ENCODE results near the gene C2orf81.
"Not testable (repeated sequence)": the region's sequence is repeated elsewhere in the genome, so short reads cannot be mapped to it uniquely, and the experiment has no call there.

C2orf81 gene

GRCh38 chr2:74421221-74421870, at the start of gene C2orf81, which contains the start of gene WDR54:
C2orf81 (minus strand) TSS chr2:74421619; CDS start chr2:74421560, 59 bp downstream.
WDR54 (plus strand) TSS chr2:74421730; CDS start chr2:74422154, 424 bp downstream.
- DNase-seq (ENCODE audit: low read depth in 2 of 2): peak; percentile 82 to 95

DNA sequence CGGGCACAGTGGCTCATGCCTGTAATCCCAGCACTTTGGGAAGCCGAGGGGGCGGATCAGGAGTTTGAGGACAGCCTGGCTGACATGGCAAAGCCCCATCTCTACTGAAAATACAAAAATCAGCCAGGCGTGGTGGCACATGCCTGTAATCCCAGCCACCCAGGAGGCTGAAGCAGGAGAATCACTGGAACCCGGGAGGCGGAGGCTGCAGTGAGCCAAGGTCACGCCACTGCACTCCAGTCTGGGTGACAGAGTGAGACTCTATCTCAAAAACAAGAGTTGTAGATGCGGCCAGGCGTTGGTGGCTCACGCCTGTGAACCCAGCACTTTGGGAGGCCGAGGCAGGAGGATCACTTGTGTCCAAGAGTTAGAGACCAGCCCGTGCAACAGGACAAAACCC, 49.3 kb upstream of the C2orf81 start:
- DNase-seq (ENCODE audit: low read depth in 2 of 2): not testable (repeated sequence)

DNA sequence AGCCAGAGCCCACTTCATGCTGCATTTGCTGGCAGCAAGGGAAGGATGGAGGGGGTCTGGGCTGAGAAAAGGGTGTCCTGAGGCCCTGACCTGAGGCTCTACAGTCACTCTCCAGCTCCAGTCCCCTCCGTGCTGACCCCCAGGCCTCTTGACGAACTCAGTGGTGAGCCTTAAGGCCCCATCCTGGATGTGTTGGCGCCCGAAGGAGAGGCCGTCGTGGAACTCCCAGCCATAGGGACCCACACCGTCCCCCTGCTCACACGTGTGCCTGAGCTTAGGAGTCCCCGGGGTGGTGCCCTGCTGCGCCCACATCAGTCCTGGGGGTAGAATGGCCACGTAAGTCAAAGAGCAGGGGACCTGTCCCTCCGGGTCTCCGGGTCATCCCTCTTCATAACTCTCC, 43.0 kb upstream of the C2orf81 start:
- DNase-seq (ENCODE audit: low read depth in 2 of 2): no peak

DNA sequence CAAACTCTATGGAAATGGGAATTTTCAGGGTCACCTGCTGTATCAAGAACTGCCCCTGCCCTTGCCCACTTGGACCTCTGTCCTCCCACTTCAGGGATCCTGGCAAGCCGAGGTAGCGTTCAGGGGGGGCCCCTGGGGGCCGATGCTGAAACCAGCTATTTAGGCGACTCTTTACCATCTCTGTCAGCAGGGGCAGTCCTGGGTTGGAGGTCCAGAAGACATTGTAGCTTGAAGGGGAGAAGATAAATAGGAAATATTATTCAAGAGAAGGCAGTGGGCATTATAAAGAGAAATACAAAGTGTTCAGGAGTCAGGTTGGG, 41.3 kb upstream of the C2orf81 start:
- no peak for DNase-seq (ENCODE audit: low read depth in 2 of 2)

GRCh38 chr2:74462054-74462785, 40.8 kb upstream of the C2orf81 start:
- DNase-seq (ENCODE audit: low read depth in 2 of 2): no peak

GRCh38 chr2:74461187-74462053, 40.0 kb upstream of the C2orf81 start:
- no peak for DNase-seq (ENCODE audit: low read depth in 2 of 2)

DNA sequence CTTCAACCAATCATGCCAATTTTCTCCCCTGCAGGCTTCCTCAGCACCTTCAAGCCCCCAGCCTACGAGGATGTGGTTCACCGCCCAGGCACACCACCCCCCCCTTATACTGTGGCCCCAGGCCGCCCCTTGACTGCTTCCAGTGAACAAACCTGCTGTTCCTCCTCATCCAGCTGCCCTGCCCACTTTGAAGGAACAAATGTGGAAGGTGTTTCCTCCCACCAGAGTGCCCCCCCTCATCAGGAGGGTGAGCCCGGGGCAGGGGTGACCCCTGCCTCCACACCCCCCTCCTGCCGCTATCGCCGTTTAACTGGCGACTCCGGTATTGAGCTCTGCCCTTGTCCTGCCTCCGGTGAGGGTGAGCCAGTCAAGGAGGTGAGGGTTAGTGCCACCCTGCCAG, 38.8 kb upstream of the C2orf81 start:
- not testable (repeated sequence) for DNase-seq (ENCODE audit: low read depth in 2 of 2)

GRCh38 chr2:74459503-74460118, 38.2 kb upstream of the C2orf81 start:
- not testable (repeated sequence) for DNase-seq (ENCODE audit: low read depth in 2 of 2)

DNA sequence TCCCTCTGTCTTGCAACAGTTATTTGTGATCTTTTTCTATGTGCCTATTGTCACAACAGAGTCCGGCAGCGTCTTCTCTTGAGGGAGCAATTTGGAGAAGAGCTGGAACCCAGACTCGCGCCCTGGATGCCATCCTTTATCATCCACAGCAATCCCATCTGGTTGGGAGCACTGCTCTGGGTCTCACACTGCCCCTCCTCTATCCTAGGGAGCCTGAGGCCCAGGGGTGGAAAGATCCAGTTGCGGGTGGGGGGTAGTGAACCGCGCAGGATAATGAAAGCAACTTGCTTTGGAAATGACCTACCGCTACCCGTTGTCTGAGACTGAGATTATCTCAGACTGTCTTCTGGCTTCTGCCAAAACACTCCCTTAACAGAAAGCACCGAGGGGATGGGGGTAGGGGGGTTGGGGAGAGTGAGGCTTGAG, 37.5 kb upstream of the C2orf81 start:
- no peak for DNase-seq (ENCODE audit: low read depth in 2 of 2)

DNA sequence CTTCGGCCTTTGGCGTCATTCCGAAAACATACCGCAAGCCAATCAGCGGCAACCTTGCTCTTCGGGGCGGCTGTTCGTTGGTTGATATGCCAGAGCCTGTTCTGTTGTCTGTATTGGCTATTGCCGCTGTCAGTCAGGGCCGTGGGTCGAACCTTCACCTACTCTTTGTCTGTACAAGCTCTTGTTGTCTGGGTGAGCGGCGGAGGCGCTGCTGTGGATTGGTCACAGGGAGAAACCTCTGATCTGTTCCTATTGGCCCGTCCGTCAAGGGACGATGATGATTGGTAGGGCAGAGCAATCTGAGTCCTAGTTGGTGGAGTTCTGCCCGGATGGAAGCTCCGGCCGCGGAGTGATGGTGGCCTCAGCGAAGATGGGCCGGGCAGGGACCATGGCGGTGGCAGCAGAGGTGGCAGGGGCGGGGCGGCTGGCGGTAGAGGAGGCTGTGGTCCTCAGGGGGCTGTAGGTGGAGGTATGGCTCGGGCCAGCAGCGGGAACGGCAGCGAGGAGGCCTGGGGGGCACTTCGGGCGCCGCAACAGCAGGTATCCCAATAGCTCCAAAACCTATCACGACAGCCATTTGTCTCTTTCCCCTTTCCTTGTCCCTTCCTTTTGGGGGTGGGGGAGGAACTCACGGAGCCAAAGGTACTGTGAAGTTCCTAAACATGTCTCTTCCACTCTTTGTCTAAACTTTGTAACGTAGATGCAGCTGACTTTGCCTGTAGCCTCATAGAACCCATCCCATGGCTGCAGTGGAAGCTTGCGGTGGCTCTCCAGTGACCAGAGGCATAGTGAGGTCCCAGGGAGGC, 36.9 kb upstream of the C2orf81 start, which contains the start of gene WBP1:
Gene WBP1, plus strand, starts transcription at position 307 of the 806 bp plus-strand sequence. Its CDS starts 165 bp downstream, at position 472.
- DNase-seq (ENCODE audit: low read depth in 2 of 2): peak; percentile 98 to 100

- peak; percentile 73 to 87 for DNase-seq (ENCODE audit: low read depth in 2 of 2)
Observed at GRCh38 chr2:74457549-74458131, 36.2 kb upstream of the C2orf81 start.

DNA sequence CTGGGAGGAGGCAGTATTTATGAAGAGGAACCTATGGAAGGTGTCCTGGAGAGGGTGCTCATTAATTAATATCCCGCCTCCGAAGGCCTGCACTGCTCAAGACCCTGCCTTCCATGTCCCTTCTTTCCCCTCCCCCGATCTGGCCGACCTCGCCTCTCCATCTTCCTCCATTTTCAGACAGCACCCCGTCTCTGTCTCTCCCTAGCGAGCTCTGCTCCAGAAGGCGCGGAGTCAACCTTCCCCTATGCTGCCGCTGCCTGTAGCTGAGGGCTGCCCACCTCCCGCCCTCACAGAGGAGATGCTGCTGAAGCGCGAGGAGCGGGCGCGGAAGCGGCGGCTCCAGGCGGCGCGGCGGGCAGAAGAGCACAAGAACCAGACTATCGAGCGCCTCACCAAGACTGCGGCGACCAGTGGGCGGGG, 35.7 kb upstream of the C2orf81 start:
- no peak for DNase-seq (ENCODE audit: low read depth in 2 of 2)

- peak; percentile 91 to 97 for DNase-seq (ENCODE audit: low read depth in 2 of 2)
Observed at GRCh38 chr2:74454654-74455511, 33.5 kb upstream of the C2orf81 start, which contains the start of gene INO80B. INO80B (plus strand) TSS chr2:74455087; CDS start chr2:74455117, 30 bp downstream.

GRCh38 chr2:74450570-74451190, 29.3 kb upstream of the C2orf81 start:
- no peak for DNase-seq (ENCODE audit: low read depth in 2 of 2)

GRCh38 chr2:74448771-74449170, 27.4 kb upstream of the C2orf81 start:
- DNase-seq (ENCODE audit: low read depth in 2 of 2): no peak

- no peak for DNase-seq (ENCODE audit: low read depth in 2 of 2)
Observed at GRCh38 chr2:74447230-74447999, 26.0 kb upstream of the C2orf81 start.

DNA sequence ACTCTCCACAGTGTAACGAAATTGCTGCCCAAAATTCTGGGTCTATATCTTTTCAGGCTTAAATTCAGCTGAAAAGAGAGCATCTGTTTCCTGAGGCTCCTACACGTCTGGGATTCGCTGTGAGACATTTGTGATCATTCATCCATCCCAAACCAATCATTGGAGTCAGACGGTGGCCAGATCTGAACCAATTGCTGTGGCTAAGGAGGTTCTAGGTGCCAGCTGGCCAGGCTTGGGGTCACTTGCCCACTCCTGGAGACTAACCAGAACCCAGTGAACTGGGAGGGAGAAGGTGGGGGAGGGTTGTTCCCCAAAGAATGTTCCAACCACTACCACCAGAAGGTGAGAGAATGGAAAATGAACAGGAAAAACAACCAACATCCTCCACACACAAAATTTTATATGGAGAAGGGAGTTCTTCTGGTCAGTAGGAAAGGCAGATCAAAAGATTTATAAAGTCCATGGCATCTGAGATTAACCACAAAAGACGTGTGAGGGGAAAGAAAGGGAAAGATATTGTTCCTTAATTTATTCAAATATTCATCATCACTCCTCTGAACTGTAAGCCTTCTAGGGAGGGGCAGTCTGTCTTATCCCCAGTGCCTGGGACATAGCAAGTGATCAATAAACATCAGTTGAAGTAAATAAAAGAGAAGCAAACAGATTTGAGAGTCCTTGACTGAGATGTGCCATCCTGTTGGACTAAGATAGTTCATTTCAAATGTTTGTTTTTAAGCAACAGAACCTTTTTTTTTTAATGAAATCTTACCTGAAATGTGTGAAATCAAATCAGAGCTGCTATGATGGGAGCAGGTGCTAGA, 23.3 kb upstream of the C2orf81 start:
- no peak for DNase-seq (ENCODE audit: low read depth in 2 of 2)
